GM13976 (cell line): Measurements from ENCODE around the gene PEX12.
A peak's percentile ranks its signal among the peaks of the same experiment; 100 is the strongest.

Source experiments
- DNase-seq: peaks from one replicate; pipeline ENCODE4 v3.0.0; 2012; ENCODE audit warnings: low spot score
- CTCF ChIP-seq: IDR thresholded peaks from 2 replicates; pipeline ENCODE4 v1.5.1; 2012; ENCODE audit warnings: borderline replicate concordance, mild to moderate bottlenecking; ENCODE audit not compliant: insufficient read depth; ENCODE audit errors: extremely low read depth, missing control alignments, control extremely low read depth
- in situ Hi-C: fragments of 300-500 bp; cut with MboI; formaldehyde crosslinking; loops from one replicate; pipeline ENCODE4 v1.12.0; 2022; ENCODE audit warnings: low sequenced_read_pairs, mixed read lengths, inconsistent platforms; ENCODE audit not compliant: unreplicated experiment

PEX12 gene

DNA sequence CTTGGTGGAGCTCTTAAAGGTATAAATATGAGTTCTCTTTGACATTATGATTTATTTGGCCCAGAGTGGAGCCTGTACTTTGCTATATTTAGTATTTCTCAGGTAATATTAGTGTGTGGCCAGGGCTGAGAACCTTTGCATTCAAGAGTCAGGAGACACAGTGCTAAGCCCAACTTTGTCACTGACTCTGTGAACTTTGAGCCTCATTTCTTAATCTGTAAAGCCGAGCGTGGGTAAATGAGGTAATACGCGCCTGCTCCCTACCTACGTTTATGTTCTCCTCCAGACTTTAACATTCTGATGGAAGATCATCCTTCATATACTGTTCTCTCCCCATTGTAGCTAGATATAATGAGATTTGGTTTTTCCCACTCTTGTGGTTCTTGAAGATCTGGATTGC, 19.2 kb upstream of the PEX12 start:
- in situ Hi-C loops, result no loop called here
- TF ChIP-seq CTCF, result no peak
- DNase-seq, result no peak

DNA sequence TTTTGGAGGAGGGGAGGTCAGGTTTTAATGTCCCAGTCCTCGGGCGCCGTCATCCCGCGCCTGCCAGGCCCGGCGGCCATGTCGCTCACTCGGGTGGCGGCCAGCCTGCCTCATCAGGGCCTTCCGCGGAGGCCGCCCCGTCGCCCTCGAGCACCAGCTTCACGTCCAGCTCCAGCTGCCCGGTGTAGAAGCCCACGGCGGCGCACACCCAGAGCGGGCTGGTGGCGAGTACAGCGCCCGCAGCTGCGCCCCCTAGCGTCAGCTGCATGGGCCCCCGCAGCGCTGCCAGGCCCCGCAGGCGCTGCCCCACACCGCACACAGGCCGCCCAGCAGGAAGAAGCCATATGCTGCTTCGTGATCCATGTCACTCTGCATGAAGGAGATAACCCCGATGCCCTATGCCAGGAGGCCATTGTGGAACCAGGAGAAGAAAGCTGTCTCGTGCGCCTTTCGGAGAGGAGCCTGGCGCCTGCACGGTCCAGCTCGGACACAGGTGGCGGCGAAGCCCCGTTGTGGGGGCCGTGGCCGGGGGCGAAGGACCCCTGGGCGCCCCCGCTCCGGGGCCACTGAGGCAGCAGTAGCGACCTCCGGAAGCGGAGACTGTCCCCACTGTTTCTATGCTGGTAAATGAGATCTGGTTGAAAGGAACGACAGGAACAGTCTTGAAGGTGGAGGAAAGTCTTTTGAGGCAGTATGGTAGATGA, 18.3 kb upstream of the PEX12 start:
- TF ChIP-seq CTCF, result no peak
- in situ Hi-C loops, result no loop called here
- no peak for DNase-seq

- DNase-seq, result no peak
- in situ Hi-C loops, result no loop called here
- TF ChIP-seq CTCF, result no peak
These were observed 17.7 kb upstream of the PEX12 start for GRCh38 chr17:35596072-35596471.

DNA sequence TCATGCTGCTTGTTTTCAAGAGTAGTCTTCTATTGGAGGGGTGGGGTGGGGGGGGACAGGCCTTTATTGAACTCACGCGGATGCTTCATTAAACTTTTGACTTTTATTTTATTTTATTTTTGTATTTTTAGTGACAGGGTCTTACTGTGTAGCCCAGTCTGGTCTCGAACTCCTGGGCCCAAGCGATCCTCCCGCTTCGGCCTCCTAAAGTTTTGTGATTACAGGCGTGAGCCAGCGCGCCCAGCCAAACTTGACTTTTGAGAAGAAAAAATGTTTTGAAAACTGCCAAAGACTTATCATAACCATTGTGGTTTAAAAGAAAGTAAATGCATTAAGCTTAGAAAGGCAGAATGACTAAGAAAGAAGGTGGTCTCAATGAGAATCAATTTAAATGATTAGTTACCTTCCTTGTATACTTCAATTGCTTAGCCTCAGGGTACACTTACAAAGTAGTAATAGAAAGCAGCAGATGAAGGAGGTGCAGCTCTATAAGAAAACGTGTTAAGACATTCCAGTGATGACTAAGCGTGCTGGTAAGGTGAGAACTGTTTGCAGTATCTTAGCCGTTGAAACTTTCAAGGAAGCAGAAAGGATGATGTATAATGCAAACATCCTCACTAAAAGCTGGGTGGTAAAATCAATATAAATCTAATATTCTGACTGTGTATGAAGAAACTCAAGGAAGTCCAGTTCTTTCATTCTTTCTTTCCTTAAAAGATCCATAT, 10.0 kb upstream of the PEX12 start:
- peak; percentile 35 for DNase-seq
- no peak for TF ChIP-seq CTCF
- in situ Hi-C loops, result no loop called here

DNA sequence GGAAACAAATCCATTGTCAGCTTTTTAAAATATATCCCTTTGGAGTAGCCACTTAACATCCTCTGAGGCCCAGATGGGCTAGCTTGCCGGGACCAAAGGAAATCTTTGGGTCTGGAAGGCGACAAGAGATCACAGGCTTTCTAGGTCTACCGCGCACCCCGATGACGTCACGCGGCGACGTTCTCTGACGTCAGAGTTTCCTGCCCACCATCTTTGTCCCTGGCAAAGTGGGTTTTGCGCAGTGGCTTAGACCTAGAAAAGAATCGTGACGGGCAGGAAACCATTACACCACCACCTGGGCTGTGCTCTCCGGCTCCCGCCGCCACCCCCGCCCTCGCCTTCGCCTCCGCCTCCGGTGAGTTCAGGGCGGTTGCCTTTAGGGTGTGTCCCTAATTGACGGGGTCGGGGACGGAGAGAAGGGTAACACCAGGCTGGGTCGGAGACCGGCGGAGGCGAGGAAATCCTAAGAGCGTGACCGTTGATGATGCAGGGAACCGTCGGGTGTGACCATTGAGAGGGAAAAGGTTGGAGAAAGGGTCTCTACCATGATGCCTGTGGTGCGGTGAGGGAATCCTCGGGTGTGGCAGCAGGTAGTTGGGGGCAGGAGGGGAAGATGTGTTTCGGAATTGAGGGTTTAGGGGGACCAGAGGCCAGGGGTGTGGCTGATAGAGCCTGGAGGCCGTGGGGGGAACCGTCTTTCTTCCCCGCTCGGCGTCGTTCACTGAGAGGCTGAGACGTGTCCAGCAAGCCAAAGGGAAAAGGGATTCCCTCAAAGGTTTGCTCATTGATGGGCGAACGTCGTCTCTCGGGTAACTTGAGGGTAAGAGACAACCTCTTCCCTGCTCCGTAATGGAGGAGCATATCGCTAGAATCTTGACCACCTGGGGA, 8.9 kb upstream of the PEX12 start, which contains the start of gene AP2B1:
Gene AP2B1, plus strand, starts transcription at position 249 of the 888 bp plus-strand sequence. CDS start 6,709 bp downstream, outside the sequence.
- peak; percentile 92 for DNase-seq
- in situ Hi-C loops, result no loop called here
- no peak for TF ChIP-seq CTCF

- TF ChIP-seq CTCF, result no peak
- DNase-seq, result peak; percentile 28
- in situ Hi-C loops, result no loop called here
These were observed 8.2 kb upstream of the PEX12 start for GRCh38 chr17:35586569-35587073.
